GM21423 (cell line): ENCODE data around the gene NEGR1.
"Not testable (repeated sequence)": the region's sequence is repeated elsewhere in the genome, so short reads cannot be mapped to it uniquely, and the experiment has no call there.

Source experiments
- ATAC-seq: cut with Tn5 transposase; IDR thresholded peaks from one replicate; pipeline ENCODE4 v1.9.1; 2021; ENCODE audit warnings: mild to moderate bottlenecking, moderate library complexity; ENCODE audit not compliant: unreplicated experiment

NEGR1 gene

GRCh38 chr1:71956613-71957285 lies 325.6 kb downstream of the NEGR1 start:
- ATAC-seq = no peak

DNA sequence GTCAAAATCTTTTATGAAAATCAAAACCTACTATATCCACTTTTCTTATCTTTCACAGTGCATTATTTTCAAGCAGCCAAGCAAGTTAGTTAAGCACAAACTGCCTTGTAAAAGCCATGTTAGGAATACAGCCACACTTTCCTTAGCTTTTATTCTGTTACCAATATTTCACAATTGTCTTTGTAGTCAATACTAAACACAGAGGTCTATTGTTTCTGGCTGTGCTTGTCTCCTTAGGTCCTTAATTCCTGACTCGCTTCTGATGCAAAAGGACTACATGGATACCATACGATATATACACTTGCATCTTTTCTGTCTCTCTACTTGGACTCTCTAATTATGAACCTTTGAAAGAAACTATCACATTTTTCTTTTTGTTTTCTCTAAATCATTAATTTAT lies 331.8 kb downstream of the NEGR1 start:
- ATAC-seq = no peak

DNA sequence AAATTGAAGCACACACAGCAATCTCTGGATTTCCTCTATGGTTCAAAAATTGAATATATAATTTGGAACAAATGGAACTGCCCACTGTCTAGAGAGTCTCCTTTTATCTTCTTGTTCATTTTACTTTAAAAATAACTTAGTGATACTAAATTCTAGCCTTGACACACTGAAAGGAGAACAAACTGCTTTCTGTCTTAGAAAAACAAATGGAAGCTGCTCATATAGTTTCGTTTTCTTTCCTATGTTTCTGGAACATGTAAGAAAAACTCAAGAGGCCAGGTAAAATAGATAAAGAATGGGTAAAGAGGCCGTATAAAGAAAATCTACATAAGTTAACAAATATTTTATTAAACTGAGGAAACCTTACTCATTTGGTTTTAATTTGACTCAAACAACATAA lies 332.7 kb downstream of the NEGR1 start:
- ATAC-seq = no peak

DNA sequence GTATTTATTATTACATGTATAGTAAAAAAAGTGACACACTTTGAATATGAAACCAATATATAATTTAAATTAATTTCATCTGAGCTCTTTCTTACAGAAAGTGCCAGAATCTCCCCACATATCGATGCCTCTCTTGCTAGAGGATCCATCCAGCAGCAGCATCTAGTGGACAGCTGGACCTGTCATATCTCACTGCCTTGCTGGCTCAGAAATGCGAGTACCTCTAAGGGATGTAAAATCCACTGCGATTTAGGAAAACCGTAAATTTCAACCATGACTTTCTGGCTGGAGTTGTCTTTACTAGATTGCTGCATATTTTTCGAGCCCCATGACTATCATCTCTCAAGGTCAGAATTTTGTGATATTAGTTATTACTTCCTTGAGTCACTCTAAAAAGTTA lies 333.8 kb downstream of the NEGR1 start:
- no peak for ATAC-seq

GRCh38 chr1:71944006-71944405 lies 338.3 kb downstream of the NEGR1 start:
- ATAC-seq = no peak

DNA sequence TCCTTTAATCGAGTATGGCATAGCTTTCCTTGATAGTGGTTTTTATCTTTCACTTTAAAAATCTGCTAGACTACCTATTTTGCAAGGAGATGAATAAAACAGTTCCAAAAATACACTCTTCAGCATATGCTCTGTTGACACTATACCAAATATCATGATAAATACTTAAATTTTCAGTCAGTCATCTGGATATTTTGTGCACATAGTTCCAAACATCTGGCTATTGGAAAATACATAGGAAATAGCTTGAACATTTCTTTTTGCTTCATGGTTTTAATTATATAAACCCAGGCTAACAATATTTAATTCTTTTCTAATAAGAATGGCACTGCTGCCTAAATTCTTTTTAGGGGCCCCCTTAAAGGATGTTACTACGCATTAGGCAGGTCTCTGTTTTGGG lies 342.1 kb downstream of the NEGR1 start:
- ATAC-seq = no peak

DNA sequence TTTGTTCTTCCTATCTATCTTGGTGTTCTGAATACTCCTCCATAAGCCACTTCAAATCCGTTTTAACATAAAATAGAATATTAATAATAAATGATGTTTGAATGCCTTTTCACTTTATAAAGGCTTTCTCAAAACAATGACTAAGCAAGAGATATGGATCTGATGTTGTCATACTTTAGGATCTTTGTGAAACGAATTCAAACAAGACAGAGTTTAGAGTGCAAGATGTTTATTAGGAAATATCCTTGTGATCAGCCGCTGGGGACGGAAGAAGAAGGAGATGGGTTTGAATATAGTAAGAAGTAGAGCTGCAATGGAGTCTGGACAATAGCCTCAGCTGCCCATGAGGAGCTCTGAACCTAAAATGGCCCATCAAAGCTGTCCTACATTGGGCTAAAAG lies 351.8 kb downstream of the NEGR1 start:
- ATAC-seq = no peak

GRCh38 chr1:71921935-71922559 lies 360.3 kb downstream of the NEGR1 start:
- no peak for ATAC-seq

DNA sequence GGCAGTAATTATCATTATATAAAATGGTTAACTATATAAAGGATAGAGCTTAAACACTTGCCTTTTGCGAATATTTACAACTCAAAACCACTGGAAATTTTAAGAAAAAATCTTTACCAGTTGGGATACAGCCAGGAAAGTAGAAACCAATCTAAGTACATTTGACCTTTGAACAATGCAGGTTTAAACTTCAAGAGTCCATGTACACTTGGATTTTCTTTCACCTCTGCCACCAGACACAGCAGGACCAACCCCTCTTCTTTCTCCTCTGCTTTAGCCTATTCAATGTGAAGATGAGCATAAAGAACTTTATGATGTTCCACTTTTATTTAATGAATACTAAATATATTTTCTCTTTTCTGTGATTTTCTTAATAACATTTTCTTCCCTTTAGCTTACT lies 361.1 kb downstream of the NEGR1 start:
- no peak for ATAC-seq

- no peak for ATAC-seq
Observed at GRCh38 chr1:71920556-71920955, 361.8 kb downstream of the NEGR1 start.

GRCh38 chr1:71919811-71920509 lies 362.4 kb downstream of the NEGR1 start:
- ATAC-seq = no peak

DNA sequence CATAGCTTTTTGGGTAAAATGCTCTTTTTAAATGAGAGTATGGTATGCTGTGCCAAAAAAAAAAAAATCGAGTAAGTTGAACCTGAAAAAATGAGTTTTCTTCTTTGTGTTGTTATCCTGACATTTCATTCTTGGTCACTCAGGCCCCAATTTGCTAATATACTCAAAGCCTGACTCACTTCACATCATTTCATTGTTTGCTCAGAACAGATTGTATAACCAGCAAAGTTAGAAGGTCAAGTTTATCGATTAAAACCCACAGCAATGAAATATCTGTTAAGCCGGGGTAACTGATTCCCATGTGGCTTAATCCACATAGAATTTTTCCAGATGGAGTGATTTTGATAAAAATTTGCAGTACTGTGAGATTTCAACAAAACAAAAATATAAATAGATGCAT lies 363.7 kb downstream of the NEGR1 start:
- no peak for ATAC-seq

DNA sequence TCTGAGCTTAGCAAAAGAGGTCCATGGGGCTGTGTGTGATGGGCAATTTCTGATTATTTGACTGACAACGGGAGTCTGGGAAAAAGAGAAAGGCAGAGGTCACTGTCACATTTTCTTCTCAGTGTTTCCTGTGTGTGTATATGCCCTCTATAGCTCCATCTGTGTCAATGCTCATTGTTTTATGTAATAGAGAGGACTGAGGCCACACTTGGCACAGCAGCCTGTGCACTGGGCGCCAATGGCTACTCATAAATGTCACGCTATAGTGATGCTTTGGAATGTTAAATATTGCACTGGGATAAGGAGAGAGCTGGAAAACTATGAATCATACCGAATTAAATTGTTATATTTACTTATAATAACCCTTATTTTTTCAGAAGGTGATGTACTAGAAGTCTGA lies 365.4 kb downstream of the NEGR1 start:
- no peak for ATAC-seq

DNA sequence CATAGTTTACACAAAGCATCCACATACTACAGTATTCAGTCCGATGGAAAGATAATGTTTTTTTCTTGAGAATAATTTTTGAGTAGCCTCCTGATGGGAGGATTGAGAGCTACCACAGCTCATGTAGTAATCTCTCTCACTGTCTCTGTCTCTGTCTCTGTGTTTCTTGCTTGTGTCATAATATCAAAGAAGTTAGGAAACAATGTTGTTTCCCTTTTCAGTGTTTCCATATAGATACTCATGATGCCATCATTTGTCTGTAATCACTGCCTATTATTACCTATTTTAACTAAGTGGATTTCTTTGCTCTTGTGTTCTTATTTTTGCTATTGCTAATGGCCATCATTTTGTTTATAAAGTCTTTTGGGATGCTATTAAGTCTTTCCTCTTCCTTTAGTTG lies 367.7 kb downstream of the NEGR1 start:
- no peak for ATAC-seq

- no peak for ATAC-seq
Observed at GRCh38 chr1:71908871-71909390, 373.4 kb downstream of the NEGR1 start.

- ATAC-seq = no peak
Observed at GRCh38 chr1:71908303-71908702, 374.0 kb downstream of the NEGR1 start.

DNA sequence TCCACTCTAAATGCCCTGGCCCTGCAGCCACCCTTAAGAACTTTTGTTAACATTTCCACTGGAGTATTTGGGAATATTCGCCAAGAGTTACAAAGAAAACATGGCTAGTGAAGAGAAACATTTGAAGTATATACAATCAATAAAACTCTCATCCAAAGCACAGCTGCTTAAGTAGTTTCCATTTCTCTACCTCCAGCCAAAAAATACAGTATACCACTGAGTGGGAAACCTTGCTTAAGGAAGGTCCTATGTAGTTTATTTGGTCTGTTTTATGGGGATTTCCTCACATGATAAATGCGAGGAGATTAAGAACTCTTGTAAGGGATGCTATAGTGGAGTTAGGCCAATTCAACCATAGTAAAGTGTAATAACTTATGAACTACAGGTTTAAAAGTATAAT lies 382.5 kb downstream of the NEGR1 start:
- ATAC-seq = no peak

DNA sequence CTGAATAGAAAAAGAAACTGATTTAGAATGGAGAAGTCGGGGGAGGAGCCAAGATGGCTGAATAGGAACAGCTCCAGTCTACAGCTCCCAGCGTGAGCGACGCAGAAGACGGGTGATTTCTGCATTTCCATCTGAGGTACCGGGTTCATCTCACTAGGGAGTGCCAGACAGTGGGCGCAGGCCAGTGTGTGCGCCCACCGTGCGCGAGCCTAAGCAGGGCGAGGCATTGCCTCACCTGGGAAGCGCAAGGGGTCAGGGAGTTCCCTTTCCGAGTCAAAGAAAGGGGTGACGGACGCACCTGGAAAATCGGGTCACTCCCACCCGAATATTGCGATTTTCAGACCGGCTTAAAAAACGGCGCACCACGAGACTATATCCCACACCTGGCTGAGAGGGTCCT lies 394.2 kb downstream of the NEGR1 start:
- not testable (repeated sequence) for ATAC-seq

DNA sequence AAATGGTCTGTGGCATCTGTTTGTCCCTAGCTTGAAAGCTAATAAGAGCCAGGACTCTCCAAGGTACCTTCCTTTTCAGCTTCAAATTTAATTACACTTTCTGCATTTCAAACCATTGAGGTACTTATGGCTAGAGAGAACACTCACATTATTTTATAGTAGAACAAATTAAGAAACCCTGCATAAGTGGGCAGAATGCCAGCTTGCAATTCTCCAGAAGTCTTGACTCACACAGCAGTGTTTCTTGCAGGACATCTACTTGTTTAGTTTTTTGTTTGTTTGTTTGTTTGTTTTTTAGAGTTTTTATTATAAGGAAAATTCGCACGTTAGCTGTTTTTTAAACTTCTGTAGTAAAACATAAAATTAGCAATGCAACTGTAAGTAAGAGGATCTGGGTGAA lies 397.2 kb downstream of the NEGR1 start:
- no peak for ATAC-seq

- no peak for ATAC-seq
Observed at GRCh38 chr1:71882637-71883036, 399.7 kb downstream of the NEGR1 start.

DNA sequence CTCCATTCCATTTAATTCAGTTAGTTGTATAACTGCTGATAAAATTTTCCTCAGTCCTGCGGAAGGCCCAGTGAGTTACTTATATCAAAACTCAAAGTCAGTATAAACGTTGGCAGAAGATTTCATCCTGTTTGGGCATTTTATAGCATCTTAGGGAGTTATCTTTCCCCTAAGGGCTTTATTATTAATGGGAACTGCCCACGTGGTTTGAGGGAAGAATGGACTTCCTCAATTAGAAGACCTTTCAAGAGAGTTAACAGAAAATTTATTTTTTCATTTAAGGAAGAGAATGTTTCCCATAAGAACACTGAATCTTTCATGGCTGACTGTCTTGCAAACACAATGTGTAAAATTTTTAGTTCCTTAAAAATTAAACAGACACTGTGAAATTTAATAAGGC lies 400.1 kb downstream of the NEGR1 start:
- no peak for ATAC-seq

DNA sequence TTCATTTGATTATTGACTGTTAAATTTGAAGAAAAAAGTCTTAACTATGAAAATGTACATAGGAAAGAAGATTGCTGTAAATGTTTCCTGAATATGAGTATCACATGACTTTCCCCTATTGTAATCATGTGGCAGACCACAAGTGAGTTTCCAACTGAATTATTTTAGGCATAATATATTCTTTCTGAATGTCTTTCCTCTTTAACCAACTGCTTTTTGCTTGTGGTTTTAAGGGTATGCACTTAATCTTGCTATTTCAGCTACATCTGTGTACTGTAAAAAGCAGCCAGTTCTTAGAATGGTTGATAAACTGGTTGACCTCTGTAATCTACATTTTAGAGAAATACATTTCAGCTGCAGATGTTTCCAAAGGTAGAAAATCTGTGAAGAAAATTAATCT lies 400.7 kb downstream of the NEGR1 start:
- no peak for ATAC-seq
